Measurements from ENCODE around the gene TMEM140.

- no peak for TF ChIP-seq CTCF (IDR thresholded peaks at IDR 0.05)
- TF ChIP-seq ZFX (IDR thresholded peaks at IDR 0.05; ENCODE audit: borderline replicate concordance): no peak
Measured at GRCh38 chr7:135183478-135183877, 35.6 kb downstream of the TMEM140 start.
